ENCODE measurements around the gene PRLR.
"Not testable (repeated sequence)": the region's sequence is repeated elsewhere in the genome, so short reads cannot be mapped to it uniquely, and the experiment has no call there.

The PRLR gene

DNA sequence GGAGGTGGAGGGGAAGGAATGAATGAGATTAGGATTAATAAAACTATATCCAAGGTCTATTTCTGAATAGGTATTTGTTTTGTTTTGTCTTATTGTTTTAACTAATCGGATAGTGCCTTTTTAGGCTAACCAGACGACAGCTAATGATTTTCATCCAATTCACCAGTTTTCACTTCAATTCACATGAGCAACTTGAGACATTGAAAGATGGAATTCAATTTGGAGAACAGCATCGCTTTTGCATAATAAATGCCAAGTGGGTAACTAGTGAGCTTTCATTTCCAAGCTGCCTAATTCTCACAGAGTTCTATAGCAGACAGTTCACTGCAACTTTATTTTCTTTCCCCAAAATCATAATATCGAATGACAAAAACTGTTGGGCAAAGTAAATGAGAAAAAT, 187.5 kb downstream of the PRLR start:
- H3K4me3 ChIP-seq (ENCODE audit: low read depth, low read length), result no peak overlapping the region
- DNase-seq (ENCODE audit: low read depth), result no peak
- TF ChIP-seq, protein P1, sequence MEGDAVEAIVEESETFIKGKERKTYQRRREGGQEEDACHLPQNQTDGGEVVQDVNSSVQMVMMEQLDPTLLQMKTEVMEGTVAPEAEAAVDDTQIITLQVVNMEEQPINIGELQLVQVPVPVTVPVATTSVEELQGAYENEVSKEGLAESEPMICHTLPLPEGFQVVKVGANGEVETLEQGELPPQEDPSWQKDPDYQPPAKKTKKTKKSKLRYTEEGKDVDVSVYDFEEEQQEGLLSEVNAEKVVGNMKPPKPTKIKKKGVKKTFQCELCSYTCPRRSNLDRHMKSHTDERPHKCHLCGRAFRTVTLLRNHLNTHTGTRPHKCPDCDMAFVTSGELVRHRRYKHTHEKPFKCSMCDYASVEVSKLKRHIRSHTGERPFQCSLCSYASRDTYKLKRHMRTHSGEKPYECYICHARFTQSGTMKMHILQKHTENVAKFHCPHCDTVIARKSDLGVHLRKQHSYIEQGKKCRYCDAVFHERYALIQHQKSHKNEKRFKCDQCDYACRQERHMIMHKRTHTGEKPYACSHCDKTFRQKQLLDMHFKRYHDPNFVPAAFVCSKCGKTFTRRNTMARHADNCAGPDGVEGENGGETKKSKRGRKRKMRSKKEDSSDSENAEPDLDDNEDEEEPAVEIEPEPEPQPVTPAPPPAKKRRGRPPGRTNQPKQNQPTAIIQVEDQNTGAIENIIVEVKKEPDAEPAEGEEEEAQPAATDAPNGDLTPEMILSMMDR (IDR thresholded peaks at IDR 0.05; ENCODE audit: control insufficient read depth, extremely low read depth, insufficient read depth), result no peak

DNA sequence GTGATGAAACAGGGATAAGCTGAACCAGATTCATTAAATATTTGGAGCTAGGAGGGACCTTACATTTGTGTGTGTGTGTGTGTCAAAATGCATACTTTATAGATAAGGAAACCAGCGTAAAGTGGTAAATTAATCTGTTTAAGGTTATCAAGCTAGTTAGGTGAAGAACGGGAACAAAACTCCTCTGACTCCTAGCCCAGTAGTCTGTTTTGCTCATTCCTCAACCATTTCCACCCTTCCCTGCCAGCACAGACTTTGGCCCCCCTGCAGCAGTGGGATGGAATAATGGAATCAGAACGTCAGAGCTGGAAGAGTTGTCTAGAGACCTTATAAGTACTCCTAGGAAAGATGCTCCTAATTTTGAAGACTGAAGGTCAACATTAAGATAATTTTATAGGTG, 189.0 kb downstream of the PRLR start:
- DNase-seq (ENCODE audit: low read depth), result no peak
- no peak overlapping the region for H3K4me3 ChIP-seq (ENCODE audit: low read depth, low read length)
- TF ChIP-seq, protein P1 (IDR thresholded peaks at IDR 0.05; ENCODE audit: control insufficient read depth, extremely low read depth, insufficient read depth), result no peak

DNA sequence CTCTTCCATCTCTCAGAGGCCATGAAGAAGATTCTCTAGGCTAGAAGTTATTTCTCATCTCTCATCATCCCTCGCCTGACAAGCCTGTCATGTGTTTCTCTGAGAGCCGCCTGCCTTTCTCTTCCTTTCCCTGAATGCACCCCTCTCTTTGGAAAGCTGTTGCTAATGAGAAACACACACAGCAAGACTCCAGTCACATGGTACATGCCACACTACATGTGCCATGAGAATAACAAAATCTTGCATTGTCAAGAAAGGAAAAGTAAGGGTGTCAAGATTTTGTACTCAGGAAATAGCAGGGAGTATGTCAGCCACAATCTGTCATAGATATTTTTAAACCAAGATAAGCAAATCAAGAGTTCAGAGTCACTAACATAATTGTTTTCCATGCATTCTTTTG, 191.4 kb downstream of the PRLR start:
- TF ChIP-seq, protein P1 (IDR thresholded peaks at IDR 0.05; ENCODE audit: control insufficient read depth, extremely low read depth, insufficient read depth), result no peak
- no peak for DNase-seq (ENCODE audit: low read depth)
- H3K4me3 ChIP-seq (ENCODE audit: low read depth, low read length), result no peak overlapping the region

GRCh38 chr5:35036536-35036935, 193.8 kb downstream of the PRLR start:
- H3K4me3 ChIP-seq (ENCODE audit: low read depth, low read length), result no peak overlapping the region
- TF ChIP-seq, protein P1 (IDR thresholded peaks at IDR 0.05; ENCODE audit: control insufficient read depth, extremely low read depth, insufficient read depth), result no peak
- DNase-seq (ENCODE audit: low read depth), result no peak

DNA sequence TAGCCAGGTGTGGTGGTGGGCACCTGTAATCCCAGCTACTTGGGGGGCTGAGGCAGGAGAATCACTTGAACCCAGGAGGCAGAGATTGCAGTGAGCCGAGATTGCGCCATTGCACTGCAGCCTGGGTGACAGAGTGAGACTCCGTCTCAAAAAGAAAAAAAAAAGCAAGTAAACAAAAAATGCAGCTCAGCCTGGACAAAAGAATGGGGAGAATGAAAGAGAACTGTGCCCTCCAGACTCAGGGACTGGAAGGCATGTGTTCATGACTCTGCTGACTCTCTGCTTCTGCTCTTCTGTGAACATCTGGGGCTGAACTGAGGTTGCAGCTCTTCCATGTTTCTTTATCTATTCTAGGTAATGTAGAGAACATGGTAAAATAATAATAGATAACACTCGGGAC, 194.4 kb downstream of the PRLR start:
- DNase-seq (ENCODE audit: low read depth); H3K4me3 ChIP-seq (ENCODE audit: low read depth, low read length): not testable (repeated sequence)

GRCh38 chr5:35035271-35035670, 195.0 kb downstream of the PRLR start:
- no peak overlapping the region for H3K4me3 ChIP-seq (ENCODE audit: low read depth, low read length)
- TF ChIP-seq, protein P1 (IDR thresholded peaks at IDR 0.05; ENCODE audit: control insufficient read depth, extremely low read depth, insufficient read depth), result no peak
- DNase-seq (ENCODE audit: low read depth), result no peak

DNA sequence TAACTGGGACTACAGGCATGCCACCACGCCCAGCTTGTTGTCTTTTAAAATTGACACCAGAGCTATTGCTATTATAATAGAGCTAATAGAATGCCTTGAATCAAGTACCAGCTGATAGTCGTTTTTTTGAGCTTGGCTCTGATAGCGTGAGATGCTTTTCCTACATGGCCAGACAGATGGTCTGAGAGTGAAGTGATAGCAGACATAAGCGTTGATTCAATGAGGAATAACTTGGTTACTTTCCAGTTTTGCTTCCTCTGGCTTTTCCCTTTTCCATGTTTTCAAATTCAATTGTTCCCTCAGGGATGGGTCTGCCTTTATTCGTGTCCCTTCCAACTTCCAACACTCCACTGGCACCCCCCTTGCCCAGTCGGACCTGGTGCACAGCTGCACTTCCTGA, 197.9 kb downstream of the PRLR start:
- TF ChIP-seq, protein P1 (IDR thresholded peaks at IDR 0.05; ENCODE audit: control insufficient read depth, extremely low read depth, insufficient read depth), result no peak
- no peak overlapping the region for H3K4me3 ChIP-seq (ENCODE audit: low read depth, low read length)

GRCh38 chr5:35031276-35031675, 199.0 kb downstream of the PRLR start:
- DNase-seq (ENCODE audit: low read depth), result no peak

More for the DNA sequence above, 197.9 kb downstream of the PRLR start:
- no peak for DNase-seq (ENCODE audit: low read depth)

More at GRCh38 chr5:35031276-35031675, 199.0 kb downstream of the PRLR start:
- TF ChIP-seq, protein P1 (IDR thresholded peaks at IDR 0.05; ENCODE audit: control insufficient read depth, extremely low read depth, insufficient read depth), result no peak
- no peak overlapping the region for H3K4me3 ChIP-seq (ENCODE audit: low read depth, low read length)
